ENCODE data around the gene OR5A2.
"Not testable (repeated sequence)": the region's sequence is repeated elsewhere in the genome, so short reads cannot be mapped to it uniquely, and the experiment has no call there.

Gene OR5A2

GRCh38 chr11:59380263-59381059 lies 45.8 kb downstream of the OR5A2 start:
- DNase-seq = peak; percentile 8 to 11

DNA sequence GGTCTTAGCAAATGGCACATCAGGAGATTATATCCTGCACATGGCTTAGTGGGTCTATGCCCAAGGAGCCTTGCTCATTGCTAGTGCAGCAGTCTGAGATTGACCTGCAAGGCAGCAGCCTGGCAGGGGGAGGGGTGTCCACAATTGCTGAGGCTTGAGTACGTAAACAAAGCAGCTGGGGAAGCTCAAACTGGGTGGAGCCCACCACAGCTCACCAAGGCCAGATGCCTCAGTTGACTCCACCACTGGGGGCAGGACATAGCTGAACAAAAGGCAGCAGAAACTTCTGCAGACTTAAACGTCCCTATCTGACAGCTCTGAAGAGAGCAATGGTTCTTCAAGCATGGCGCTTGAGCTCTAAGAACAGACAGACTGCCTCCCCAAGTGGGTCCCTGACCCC lies 53.9 kb downstream of the OR5A2 start:
- not testable (repeated sequence) for DNase-seq

- peak; percentile 87 to 89 for DNase-seq
Observed at GRCh38 chr11:59368238-59369022, 57.8 kb downstream of the OR5A2 start.

Data from Kasumi-1 (cell line).